ENCODE results near the gene NCBP2. TPM values are rescaled to one million over a fixed set of nuclear protein-coding genes. Genes with fewer than 3 reads are reported as not detected.

NCBP2 gene
- polyA plus RNA-seq, 3 donors from 2014 or later = 28.4 to 57.2 (median 36.5) TPM

DNA sequence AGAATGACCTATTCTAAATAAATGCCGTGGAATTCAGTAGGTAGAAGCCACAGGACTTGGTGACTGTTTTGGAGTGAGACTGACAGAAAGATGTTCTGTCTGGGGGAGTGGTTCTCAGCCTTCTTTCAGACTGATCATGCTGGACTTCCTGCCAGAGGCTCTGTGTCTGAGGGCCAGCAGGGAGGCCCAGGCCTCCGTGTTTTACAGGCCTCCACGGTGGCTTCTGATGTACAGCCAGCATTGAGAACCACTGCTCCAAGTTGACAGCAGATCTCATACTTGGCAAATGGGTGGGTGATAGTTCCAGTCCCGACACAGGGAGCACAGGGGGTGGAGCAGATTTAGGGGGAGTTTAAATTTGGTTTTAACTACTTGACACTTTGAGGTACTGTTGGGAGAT, 33.0 kb upstream of the NCBP2 start:
- Mint-ChIP-seq H3K27me3 (ENCODE audit: low read depth in 3 of 3) (peaks cover 1 to 8% (median 4%) of the 10 kb centered on the region in 3 donors), H3K36me3 (no peaks in the 10 kb centered on the region), H3K27ac (no peak overlapping the region), H3K9me3 (no peaks in the 10 kb centered on the region), H3K4me3 (no peak overlapping the region), H3K4me1 (peaks cover 6 to 10% of the 10 kb centered on the region in 2 donors)
- DNase-seq = no peak

DNA sequence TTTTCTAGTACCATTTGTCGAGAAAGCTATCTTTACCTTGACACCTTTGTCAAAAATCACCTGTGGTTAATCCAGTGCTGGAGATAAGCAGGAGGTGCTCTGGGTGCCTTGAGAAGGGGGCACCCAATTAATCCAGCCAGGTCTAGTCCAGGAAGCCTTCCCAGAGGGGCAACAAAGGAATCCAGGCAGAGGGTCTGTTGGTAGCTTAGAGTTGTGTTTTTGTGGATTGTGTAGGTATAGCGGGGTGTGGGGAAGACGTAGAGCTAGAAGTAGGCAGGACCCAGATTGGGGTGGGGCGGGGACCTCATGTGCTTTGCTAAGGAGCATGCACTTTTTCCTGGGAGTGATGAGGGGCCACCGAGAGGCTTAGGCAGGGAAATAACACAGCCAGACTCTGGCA, 32.3 kb upstream of the NCBP2 start:
- Mint-ChIP-seq H3K4me1 (peaks cover 6 to 12% of the 10 kb centered on the region in 2 donors), H3K4me3 (no peak overlapping the region), H3K27me3 (ENCODE audit: low read depth in 3 of 3) (peaks cover 2 to 9% (median 4%) of the 10 kb centered on the region in 3 donors), H3K9me3 (no peaks in the 10 kb centered on the region), H3K36me3 (no peaks in the 10 kb centered on the region), H3K27ac (no peak overlapping the region)
- DNase-seq = no peak

DNA sequence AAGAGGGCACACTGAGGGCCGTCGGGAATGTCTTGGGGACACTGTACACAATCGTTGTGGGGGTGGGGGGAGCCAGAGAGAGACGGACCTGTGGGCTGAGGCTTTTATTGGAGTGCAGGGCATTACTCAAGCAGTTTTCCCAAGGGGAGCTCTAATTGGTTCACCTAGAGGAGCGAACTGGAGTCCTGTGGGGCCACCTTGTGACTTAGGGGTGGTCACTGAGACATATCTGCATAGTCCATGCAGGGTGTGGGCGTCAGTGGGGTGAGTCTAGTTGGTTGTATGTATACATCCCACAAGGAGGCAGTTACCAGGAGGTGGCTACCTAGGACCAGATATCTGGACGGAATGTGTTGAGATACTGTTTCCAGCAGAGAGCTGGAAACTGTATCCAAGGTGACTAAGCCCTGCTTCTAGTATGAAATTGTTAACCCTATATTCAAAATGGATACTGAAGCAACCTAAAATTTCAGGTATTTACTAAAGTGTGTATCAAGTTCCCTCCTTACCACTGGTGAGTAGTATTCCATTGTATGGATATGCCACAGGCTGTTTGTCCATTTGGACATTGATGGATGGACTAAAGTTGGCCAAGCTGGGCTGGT, 28.9 kb upstream of the NCBP2 start:
- Mint-ChIP-seq H3K36me3 (no peaks in the 10 kb centered on the region), H3K4me1 (peaks cover 10 to 17% of the 10 kb centered on the region in 2 donors), H3K27me3 (ENCODE audit: low read depth in 3 of 3) (peaks cover 2 to 7% (median 4%) of the 10 kb centered on the region in 3 donors), H3K9me3 (no peaks in the 10 kb centered on the region), H3K27ac (no peak overlapping the region), H3K4me3 (peak overlapping the region in 3 of 5 donors; percentile 78 to 84 (median 82))
- DNase-seq = no peak

DNA sequence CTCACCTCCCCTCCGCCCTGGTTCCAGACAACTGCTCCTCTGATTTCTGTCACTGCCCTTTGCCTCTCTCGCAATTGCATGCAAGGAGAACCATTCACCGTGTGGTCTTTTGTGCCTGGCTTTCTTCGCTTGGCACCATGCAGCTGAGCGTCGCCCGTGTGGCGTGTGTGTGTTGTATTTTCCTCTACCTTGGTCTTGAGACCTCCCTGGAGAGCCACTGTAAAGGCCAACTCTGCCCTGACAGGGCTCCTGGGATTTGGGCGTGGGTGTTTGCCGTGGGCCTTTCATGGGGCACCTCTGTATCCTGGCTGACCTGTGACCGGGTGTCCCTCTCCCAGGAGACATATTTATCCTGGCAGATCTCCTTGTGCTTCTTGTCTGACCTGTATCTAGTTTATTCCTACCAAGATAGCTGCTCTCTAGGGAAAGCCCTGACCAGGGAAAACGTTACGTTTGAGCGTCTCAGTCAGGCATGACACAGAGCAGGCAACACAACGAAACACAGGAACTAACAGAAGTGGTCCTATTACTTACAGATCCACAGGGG, 28.3 kb upstream of the NCBP2 start:
- Mint-ChIP-seq H3K9me3 (no peaks in the 10 kb centered on the region), H3K36me3 (no peaks in the 10 kb centered on the region), H3K27ac (peak overlapping the region in 2 of 6 donors; percentile 75 to 78), H3K4me3 (peak overlapping the region; percentile 72 to 84 (median 78)), H3K27me3 (ENCODE audit: low read depth in 3 of 3) (peaks cover 2 to 7% (median 4%) of the 10 kb centered on the region in 3 donors), H3K4me1 (peaks cover 10 to 17% of the 10 kb centered on the region in 2 donors)
- DNase-seq = no peak

DNA sequence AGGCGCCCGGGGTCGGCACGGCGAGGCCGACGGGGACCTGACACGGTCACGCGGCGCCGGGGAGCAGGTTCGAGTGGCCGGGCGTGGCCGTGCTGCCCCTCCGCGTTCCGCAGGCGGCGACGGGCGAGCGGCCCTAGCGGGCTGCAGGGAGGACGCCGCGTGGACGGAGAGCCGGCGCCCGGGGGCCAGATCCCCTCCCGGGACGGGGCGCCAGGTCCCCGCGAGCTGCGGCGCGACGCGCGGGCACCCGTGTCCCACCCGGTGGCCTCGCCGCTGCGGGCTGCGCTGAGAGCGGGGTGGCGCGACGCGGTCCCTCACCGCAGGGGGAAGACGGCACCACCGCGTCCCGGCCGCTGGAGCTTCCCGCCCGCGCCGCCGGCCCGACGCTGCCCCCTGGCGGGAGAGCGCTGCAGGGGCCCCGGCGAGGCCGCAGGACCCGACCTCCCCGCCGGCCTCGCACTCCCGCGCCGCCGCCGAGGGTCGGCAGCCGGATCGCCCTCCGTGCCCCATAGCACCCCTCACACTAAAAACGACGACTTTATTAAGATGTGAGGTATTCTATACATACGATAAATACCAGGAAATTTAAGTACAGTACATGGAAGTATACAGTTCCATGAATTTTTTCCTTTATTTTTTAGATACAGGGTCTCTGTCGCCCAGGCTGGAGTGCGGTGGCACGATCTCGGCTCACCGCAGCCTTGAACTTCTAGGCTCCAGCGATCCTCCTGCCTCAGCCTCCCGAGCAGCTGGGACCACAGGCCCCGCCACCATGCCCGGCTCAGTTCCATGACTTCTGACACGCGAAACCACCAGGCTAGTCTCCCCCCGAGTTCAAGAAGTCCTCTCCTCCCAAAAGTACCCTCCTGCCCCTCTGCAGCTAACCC, 27.6 kb upstream of the NCBP2 start:
- peaks cover 0 to 7% (median 2%) of the 10 kb centered on the region in 3 donors for H3K27me3 Mint-ChIP-seq (ENCODE audit: low read depth in 3 of 3)
- H3K4me3 Mint-ChIP-seq = peak overlapping the region; percentile 72 to 84 (median 78)
- peaks cover 10 to 17% of the 10 kb centered on the region in 2 donors for H3K4me1 Mint-ChIP-seq
- H3K36me3 Mint-ChIP-seq = no peaks in the 10 kb centered on the region
- H3K9me3 Mint-ChIP-seq = no peaks in the 10 kb centered on the region
- DNase-seq = peak; percentile 68 to 72 (median 71)
- H3K27ac Mint-ChIP-seq = peak overlapping the region in 2 of 6 donors; percentile 75 to 78

DNA sequence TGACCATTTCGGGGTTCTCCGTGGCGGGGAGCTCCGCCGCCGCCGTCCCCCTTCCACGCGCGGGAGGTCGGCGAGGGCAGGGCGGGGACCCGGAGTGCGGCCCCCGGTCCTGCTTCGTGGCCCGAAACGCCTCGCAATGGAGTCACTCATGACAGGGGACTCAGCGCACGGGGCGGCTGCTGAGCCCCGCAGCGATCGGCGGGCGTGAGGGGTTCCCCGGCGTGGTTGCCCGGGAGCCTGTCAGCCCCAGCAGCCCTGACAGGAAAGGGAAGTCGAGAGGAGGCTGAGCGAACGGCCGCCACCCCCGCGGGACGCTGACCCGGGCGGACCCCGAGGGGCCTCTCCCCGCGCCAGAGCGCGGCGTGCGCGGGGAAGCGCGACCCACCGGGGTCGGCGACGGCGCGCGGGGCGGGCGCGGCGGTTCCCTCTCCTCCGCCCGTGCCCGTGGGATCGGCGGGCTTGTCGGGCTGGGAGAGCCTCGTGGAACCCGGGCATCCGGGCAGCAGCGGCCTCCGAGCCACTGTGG, 26.9 kb upstream of the NCBP2 start:
- no peaks in the 10 kb centered on the region for H3K9me3 Mint-ChIP-seq
- peak overlapping the region in 1 of 6 donors; percentile 24 for H3K27ac Mint-ChIP-seq
- peak overlapping the region; percentile 55 to 83 (median 71) for H3K4me3 Mint-ChIP-seq
- H3K4me1 Mint-ChIP-seq = peaks cover 10 to 17% of the 10 kb centered on the region in 2 donors
- H3K27me3 Mint-ChIP-seq (ENCODE audit: low read depth in 3 of 3) = peaks cover 0 to 7% (median 2%) of the 10 kb centered on the region in 3 donors
- peak; percentile 43 to 46 (median 46) for DNase-seq
- H3K36me3 Mint-ChIP-seq = no peaks in the 10 kb centered on the region

DNA sequence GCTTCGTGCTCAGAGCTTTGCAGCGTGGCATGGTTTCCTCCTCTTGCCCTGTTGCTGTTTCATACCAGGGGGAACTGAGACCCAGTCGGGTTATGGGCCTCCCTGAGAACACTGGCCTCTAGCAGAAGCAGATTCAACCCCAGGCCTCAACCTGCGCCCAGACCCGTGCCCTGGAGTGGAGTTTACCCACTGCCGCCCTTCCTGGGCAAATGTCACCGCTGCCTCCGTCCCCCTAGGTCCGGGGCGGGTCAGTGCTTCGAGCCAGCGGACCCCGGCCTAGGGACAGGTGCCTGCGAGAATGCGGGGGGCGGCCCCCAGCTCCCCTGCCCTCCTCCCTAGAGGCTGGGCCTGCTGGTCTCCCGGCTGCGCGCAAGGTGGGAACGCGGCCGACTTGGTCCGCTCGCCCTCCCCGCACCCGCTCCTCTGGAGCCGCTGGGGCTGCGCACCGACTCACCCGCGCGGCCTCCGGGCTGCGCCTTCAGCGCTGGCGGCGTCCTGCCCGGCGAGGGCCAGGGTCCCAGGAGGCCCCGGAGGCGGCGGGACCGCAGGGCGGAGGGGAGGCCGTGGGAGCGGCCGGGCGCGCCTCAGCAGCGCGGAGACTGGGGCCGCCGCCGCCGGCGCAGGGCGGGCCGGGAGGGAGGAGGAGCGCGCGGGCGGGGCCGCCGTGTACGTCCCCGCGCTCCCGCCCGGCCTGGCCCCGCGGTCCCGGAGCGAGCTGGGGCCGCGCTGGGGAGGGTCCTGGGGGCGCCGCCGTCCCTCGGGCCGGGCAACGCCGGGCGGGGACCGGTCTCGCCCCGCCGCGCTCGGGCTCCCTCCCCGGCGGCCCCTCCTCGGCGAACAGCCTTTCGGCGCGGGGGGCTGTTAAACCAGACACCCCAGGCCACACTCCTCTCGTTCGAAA, 26.2 kb upstream of the NCBP2 start, which contains the start of gene PIGZ:
Gene PIGZ, minus strand, starts transcription at position 601 of the 901 bp plus-strand sequence. CDS start 16,802 bp downstream, outside the sequence.
- peak within 1 kb of the TSS in 2 of 6 donors; percentile 24 to 40 for H3K27ac Mint-ChIP-seq
- H3K27me3 Mint-ChIP-seq (ENCODE audit: low read depth in 3 of 3) = peaks cover 0 to 7% (median 2%) of the 10 kb centered on the region in 3 donors
- H3K4me1 Mint-ChIP-seq = peaks cover 10 to 17% of the 10 kb centered on the region in 2 donors
- peak; percentile 23 to 35 (median 34) for DNase-seq
- H3K36me3 Mint-ChIP-seq = no peaks in the 10 kb centered on the region
- no peaks in the 10 kb centered on the region for H3K9me3 Mint-ChIP-seq
- H3K4me3 Mint-ChIP-seq = peak within 1 kb of the TSS; percentile 74 to 83 (median 79)

DNA sequence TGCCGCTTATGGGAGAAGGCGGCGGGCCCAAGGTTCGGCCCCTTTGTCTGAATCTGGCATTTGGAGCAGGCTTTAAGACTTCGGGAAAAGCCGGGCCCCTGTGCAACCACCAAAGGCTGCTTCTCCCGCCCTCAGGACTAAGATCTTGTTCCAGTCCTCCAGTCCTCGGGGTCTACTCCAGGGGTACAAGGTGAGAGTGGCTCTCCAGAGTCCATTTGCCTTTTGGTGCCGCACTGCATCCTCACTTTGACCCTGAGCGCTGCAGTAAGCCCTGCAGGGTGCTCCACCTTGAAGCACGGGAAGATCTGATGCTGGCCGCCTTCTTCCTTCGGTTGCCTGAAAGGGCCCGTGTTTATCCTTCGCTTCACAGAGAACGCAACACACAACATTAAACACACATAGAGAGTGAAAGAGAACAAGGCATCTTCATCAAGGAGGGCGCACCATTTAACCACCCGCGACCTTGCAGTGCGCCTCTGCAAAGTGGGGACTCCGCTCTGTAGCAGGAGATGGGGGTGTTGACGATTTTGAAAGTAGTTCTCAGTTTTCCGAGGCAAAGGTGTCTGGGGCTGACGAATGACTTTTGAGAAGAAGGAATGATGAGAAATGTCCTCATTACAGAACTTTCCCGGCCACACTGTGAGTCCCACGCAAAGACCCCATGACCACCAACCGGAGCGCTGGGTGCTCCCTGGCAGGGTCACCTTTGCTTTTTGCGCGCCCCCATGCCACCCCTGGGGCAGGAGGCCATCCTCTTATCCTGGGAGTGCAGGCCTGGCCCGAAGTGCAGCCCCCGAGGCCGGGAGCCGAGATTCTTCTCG, 25.3 kb upstream of the NCBP2 start:
- Mint-ChIP-seq H3K4me1 (peaks cover 10 to 17% of the 10 kb centered on the region in 2 donors), H3K4me3 (peak overlapping the region; percentile 74 to 82 (median 79)), H3K27ac (no peak overlapping the region), H3K36me3 (no peaks in the 10 kb centered on the region), H3K9me3 (no peaks in the 10 kb centered on the region), H3K27me3 (ENCODE audit: low read depth in 3 of 3) (peaks cover 0 to 7% (median 2%) of the 10 kb centered on the region in 3 donors)
- no peak for DNase-seq

DNA sequence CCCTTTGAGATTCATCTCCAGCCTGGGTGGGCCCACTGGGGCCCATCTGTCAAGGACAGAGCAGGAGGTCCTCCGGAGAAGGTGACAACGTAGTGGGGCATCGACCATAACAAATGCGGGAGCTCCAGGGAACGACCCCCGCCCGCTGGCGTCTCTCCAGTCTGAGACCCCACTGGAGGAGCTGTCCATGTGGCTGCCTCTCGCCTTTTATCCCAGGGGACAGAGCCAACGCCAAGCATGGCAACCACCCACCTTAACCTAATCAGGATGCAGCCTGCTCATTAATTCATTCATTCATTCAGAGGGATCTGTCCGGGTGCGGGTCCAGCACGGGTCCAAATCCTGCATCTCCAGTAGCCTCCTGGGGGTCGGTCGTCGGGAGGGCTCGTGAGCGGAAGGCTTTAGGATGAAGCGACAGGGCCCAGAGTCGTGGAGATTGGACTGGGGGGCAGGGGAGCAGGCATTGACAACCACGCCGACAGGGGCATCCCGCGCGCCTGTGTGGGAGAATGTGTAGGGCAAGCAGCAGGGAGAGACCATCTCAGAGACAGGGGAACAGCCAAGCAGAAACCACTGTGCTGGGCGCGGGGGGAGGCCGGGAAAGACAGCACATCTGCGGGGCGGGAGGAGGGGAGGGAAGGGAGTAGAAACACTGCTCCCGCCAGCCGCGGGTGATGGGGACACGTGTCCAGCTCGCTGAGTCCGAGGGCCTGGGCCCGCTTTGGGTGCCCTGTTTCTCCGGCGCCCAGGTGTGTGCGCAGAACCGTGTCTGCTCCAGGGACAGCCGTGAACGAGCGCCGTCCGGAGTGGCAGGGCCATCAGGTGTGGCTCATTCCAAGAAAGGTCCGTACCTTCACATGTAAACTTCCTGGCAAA, 24.4 kb upstream of the NCBP2 start:
- Mint-ChIP-seq H3K27ac (no peak overlapping the region), H3K9me3 (no peaks in the 10 kb centered on the region), H3K27me3 (ENCODE audit: low read depth in 3 of 3) (peaks cover 0 to 7% (median 2%) of the 10 kb centered on the region in 3 donors), H3K4me3 (peak overlapping the region in 4 of 5 donors; percentile 14 to 82 (median 56)), H3K36me3 (no peaks in the 10 kb centered on the region), H3K4me1 (peaks cover 10 to 17% of the 10 kb centered on the region in 2 donors)
- DNase-seq = no peak

DNA sequence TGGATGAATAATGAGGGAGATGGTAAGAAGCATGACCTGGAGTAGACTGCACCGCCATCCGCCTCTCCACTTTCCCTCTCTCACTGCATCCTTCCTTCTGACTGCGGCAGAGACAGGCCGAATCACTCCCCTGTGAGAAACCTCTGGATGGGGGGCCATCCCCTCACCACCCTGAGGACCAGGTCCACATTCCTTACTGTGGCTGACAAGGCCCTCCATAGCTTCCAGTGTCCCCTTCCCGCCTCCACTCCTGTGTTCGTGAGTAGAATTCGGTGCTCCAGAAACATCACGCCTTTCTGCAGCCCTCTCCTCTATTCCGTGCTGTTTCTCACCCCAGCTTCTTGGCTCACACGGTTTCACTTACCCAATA, 23.5 kb upstream of the NCBP2 start:
- Mint-ChIP-seq H3K27me3 (ENCODE audit: low read depth in 3 of 3) (peaks cover 1 to 5% (median 2%) of the 10 kb centered on the region in 3 donors), H3K27ac (no peak overlapping the region), H3K4me3 (no peak overlapping the region), H3K9me3 (no peaks in the 10 kb centered on the region), H3K36me3 (no peaks in the 10 kb centered on the region), H3K4me1 (peaks cover 10 to 16% of the 10 kb centered on the region in 2 donors)
- DNase-seq = no peak

DNA sequence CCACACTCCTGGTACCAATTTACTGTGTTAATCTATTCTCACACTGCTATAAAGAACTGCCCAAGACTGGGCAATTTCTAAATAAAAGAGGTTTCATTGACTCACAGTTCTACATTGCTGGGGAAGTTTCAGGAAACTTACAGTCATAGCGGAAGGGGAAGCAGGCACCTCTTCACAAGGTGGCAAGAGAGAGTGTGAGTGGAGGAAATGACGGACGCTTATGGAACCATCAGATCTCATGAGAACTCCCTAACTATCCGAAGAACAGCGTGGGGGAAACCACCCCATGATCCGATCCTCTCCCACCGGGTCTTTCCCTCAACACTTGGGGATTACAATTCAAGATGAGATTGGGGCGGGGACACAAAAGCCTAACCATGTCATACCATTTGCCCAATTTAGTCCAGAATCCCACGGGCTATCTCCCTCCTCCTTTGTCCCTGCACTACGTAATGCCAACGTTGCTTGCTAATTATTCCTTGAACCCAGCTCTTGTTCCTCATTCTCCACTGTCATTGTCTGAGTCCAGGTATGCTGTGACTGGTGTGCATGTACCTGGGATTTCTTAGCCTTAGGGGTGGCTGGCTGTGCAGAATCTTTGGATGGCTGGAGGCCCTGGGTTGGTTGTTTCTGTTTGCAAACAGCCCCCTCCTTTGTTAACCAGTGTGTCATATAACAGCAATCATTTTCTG, 22.9 kb upstream of the NCBP2 start:
- DNase-seq = no peak
- H3K27ac Mint-ChIP-seq = no peak overlapping the region
- no peaks in the 10 kb centered on the region for H3K36me3 Mint-ChIP-seq
- peaks cover 0 to 1% (median under 1%) of the 10 kb centered on the region in 3 donors for H3K27me3 Mint-ChIP-seq (ENCODE audit: low read depth in 3 of 3)
- H3K4me3 Mint-ChIP-seq = no peak overlapping the region
- peaks cover 10% of the 10 kb centered on the region in 2 donors for H3K4me1 Mint-ChIP-seq
- no peaks in the 10 kb centered on the region for H3K9me3 Mint-ChIP-seq

Data from immature natural killer cell (primary cell).